NCI-H1092 treated with DMSO at 0.1 percent for 48 hours (cell line): ENCODE results near the gene CCDC93.

Experiments
- DNase-seq: peaks from one replicate; lab custom pipeline; 2025; lab: John Stamatoyannopoulos, UW

Gene CCDC93

GRCh38 chr2:117879003-117879402, 134.9 kb downstream of the CCDC93 start:
- no peak for DNase-seq

DNA sequence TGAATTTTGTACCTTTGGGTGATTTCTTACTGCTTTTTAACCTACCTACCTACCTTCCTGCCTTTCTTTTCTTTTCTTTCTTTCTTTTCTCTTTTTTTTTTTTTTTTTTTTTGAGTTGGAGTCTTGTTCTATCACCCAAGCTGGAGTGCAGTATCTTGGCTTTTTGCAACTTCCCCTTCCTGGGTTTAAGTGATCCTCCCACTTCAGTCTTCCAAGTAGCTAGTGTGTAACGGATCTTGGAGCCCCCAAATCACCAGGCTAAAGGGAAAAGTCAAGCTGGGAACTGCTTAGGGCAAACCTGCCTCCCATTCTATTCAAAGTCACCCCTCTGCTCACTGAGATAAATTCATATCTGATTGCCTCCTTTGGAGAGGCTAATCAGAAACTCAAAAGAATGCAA, 138.1 kb downstream of the CCDC93 start:
- no peak for DNase-seq
